HepG2 (cell line): Measurements from ENCODE around the gene FAM229A. TPM values are rescaled to one million over a fixed set of nuclear protein-coding genes. Genes with fewer than 3 reads are reported as not detected.

Experiments
- ATAC-seq: fragments of 200-7000 bp; cut with Tn5 transposase; 3 replicates; pipeline ENCODE4 v1.9.1; 2020; ENCODE audit warnings: mild to moderate bottlenecking, moderate library complexity
- BruUV-seq: library from RNA; stranded (reverse); fragments of 400-500 nt; replicated peaks from 2 replicates; lab custom pipeline; 2021; lab: Mats Ljungman, UMichigan
- CTCF ChIA-PET: fragments of 300-600 bp; formaldehyde crosslinking; extraction: SDS; loops from one replicate; lab custom pipeline; 2021; ENCODE audit warnings: low total read pairs, inconsistent platforms, low intra/inter-chr PET ratio; lab: Yijun Ruan, JAX
- POLR2A ChIA-PET: fragments of 350-600 bp; sonication (Branson Sonifier 250); formaldehyde crosslinking; loops from one replicate; lab custom pipeline; 2020; ENCODE audit warnings: antibody characterized with exemption, inconsistent platforms; lab: Yijun Ruan, JAX
- DNase-seq: peaks from one replicate; pipeline ENCODE4 v3.0.0-alpha.2; 2015; ENCODE audit warnings: low spot score
- FAIRE-seq: peaks from 3 replicates; lab custom pipeline; 2011; peaks lifted over from hg19 to GRCh38; lab: Jason Lieb, UNC
- H2AFZ ChIP-seq: one replicate; pipeline ENCODE4 v1.6.1; 2011; ENCODE audit warnings: low read length, inconsistent platforms
- H3K27ac ChIP-seq: fragments of 300-600 bp; 3 replicates; pipeline ENCODE4 v1.8.0; 2011; ENCODE audit warnings: mixed run types, mild to moderate bottlenecking, mixed read lengths, low read length, inconsistent platforms; ENCODE audit not compliant: insufficient read depth; ENCODE audit errors: extremely low read length
- H3K27me3 ChIP-seq, 2 experiments: fragments of 200-600 bp in 1 of 2; 2 replicates in 1 of 2; 3 replicates in 1 of 2; pipeline versions ENCODE4 v1.6.0 to v1.8.0; 2011; ENCODE audit warnings: low read length in 2 of 2, mild to moderate bottlenecking in 2 of 2, moderate library complexity in 2 of 2, inconsistent platforms in 1 of 2; ENCODE audit not compliant: insufficient read depth in 2 of 2, control insufficient read depth in 1 of 2
- H3K36me3 ChIP-seq, 2 experiments: fragments of 200-600 bp in 1 of 2; replicated peaks in 1 of 2; 2 replicates in 1 of 2; 3 replicates in 1 of 2; pipeline versions ENCODE4 v1.5.1 to v1.8.0; 2011; ENCODE audit warnings: low read length in 2 of 2, inconsistent platforms in 1 of 2; ENCODE audit not compliant: insufficient read depth in 2 of 2, control insufficient read depth in 1 of 2
- H3K4me1 ChIP-seq: 2 replicates; pipeline ENCODE4 v1.5.1; 2012; ENCODE audit warnings: low read length, inconsistent platforms; ENCODE audit not compliant: insufficient read depth
- H3K4me2 ChIP-seq: 2 replicates; pipeline ENCODE4 v1.6.0; 2011; ENCODE audit warnings: low read depth, low read length, inconsistent platforms
- H3K4me3 ChIP-seq, 3 experiments: fragments of 200-600 bp in 1 of 3; sonication (generic), shearing (Covaris generic) in 1 of 3; replicated peaks in 1 of 3; 2 replicates each; pipeline ENCODE4 v1.5.1; 2011 to 2016; ENCODE audit warnings: low read length in 3 of 3, inconsistent platforms in 2 of 3, low read depth in 2 of 3, mild to moderate bottlenecking in 2 of 3, control low read depth in 1 of 3, mixed read lengths in 1 of 3; ENCODE audit not compliant: insufficient read depth in 1 of 3
- H3K79me2 ChIP-seq: one replicate; pipeline ENCODE4 v1.6.1; 2011; ENCODE audit warnings: low read length, inconsistent platforms; ENCODE audit not compliant: insufficient read depth
- H3K9ac ChIP-seq: 2 replicates; pipeline ENCODE4 v1.6.0; 2011; ENCODE audit warnings: mild to moderate bottlenecking, low read depth, low read length, inconsistent platforms; ENCODE audit not compliant: insufficient read depth
- H3K9me3 ChIP-seq: 2 replicates; pipeline ENCODE4 v1.5.1; 2012; ENCODE audit warnings: mild to moderate bottlenecking, low read length
- H4K20me1 ChIP-seq: 2 replicates; pipeline ENCODE4 v1.6.0; 2011; ENCODE audit warnings: inconsistent platforms, mild to moderate bottlenecking, low read length, moderate library complexity; ENCODE audit not compliant: insufficient read depth
- ATF1 ChIP-seq: IDR thresholded peaks from 2 replicates; pipeline ENCODE4 v1.6.1; 2016; ENCODE audit warnings: mild to moderate bottlenecking, control low read depth
- CBFB ChIP-seq: sonication (generic); formaldehyde crosslinking; IDR thresholded peaks from 2 replicates; pipeline ENCODE4 v1.4.0; 2020; ENCODE audit warnings: missing genetic modification reagents
- ETV6 ChIP-seq: sonication (generic); formaldehyde crosslinking; conservative IDR thresholded peaks from 2 replicates; pipeline ENCODE4 v1.4.0; 2020; ENCODE audit warnings: missing genetic modification reagents
- FOXM1 ChIP-seq: sonication (generic); formaldehyde crosslinking; IDR thresholded peaks from 2 replicates; pipeline ENCODE4 v1.5.0; 2020; ENCODE audit warnings: missing genetic modification reagents
- GFI1 ChIP-seq: sonication (generic); formaldehyde crosslinking; IDR thresholded peaks from 2 replicates; pipeline ENCODE4 v1.5.0; 2020; ENCODE audit warnings: missing genetic modification reagents, mild to moderate bottlenecking, borderline replicate concordance
- MEF2D ChIP-seq: sonication (generic); formaldehyde crosslinking; IDR thresholded peaks from 2 replicates; pipeline ENCODE4 v1.5.1; 2020; ENCODE audit warnings: mild to moderate bottlenecking, missing genetic modification reagents
- MXD4 ChIP-seq: IDR thresholded peaks from 2 replicates; pipeline ENCODE4 v1.6.1; 2016; ENCODE audit warnings: mild to moderate bottlenecking, missing biosample characterization, missing genetic modification reagents
- NFYB ChIP-seq: sonication (generic); formaldehyde crosslinking; IDR thresholded peaks from 2 replicates; pipeline ENCODE4 v1.4.0; 2020; ENCODE audit warnings: missing genetic modification reagents
- NKX3-1 ChIP-seq: sonication (generic); formaldehyde crosslinking; IDR thresholded peaks from 2 replicates; pipeline ENCODE4 v1.5.0; 2020; ENCODE audit warnings: missing genetic modification reagents
- REXO4 ChIP-seq: sonication (generic); formaldehyde crosslinking; IDR thresholded peaks from 2 replicates; pipeline ENCODE4 v1.8.0; 2022; ENCODE audit warnings: missing genetic modification reagents, mild to moderate bottlenecking, borderline replicate concordance
- RNF2 ChIP-seq: fragments of 450-650 bp; conservative IDR thresholded peaks from 2 replicates; pipeline ENCODE4 v1.6.1; 2016; ENCODE audit warnings: low read depth
- SRY ChIP-seq: sonication (generic); formaldehyde crosslinking; IDR thresholded peaks from 2 replicates; pipeline ENCODE4 v1.8.0; 2022; ENCODE audit warnings: mild to moderate bottlenecking, missing genetic modification reagents
- STAG1 ChIP-seq: sonication (generic); formaldehyde crosslinking; IDR thresholded peaks from 2 replicates; pipeline ENCODE4 v1.4.0; 2020; ENCODE audit warnings: missing genetic modification reagents
- TARDBP ChIP-seq: sonication (generic); formaldehyde crosslinking; IDR thresholded peaks from 2 replicates; pipeline ENCODE4 v1.8.0; 2022; ENCODE audit warnings: mild to moderate bottlenecking, missing genetic modification reagents
- TBX2 ChIP-seq: sonication (generic); formaldehyde crosslinking; IDR thresholded peaks from 2 replicates; pipeline ENCODE4 v1.5.0; 2020; ENCODE audit warnings: missing genetic modification reagents, mild to moderate bottlenecking, borderline replicate concordance
- ZFP36L2 ChIP-seq: sonication (generic); formaldehyde crosslinking; IDR thresholded peaks from 2 replicates; pipeline ENCODE4 v1.4.0; 2020; ENCODE audit warnings: missing genetic modification reagents
- ZFX ChIP-seq: sonication (generic); formaldehyde crosslinking; IDR thresholded peaks from 2 replicates; pipeline ENCODE4 v1.4.0; 2020; ENCODE audit warnings: mild to moderate bottlenecking, low read depth, missing genetic modification reagents, moderate library complexity
- ZNF121 ChIP-seq: sonication (generic); formaldehyde crosslinking; IDR thresholded peaks from 2 replicates; pipeline ENCODE4 v1.5.0; 2020; ENCODE audit warnings: mild to moderate bottlenecking, missing genetic modification reagents
- ZNF501 ChIP-seq: sonication (generic); formaldehyde crosslinking; IDR thresholded peaks from 2 replicates; pipeline ENCODE4 v1.5.1; 2020; ENCODE audit warnings: mild to moderate bottlenecking, moderate library complexity, missing genetic modification reagents
- ZNF589 ChIP-seq: sonication (generic); formaldehyde crosslinking; conservative IDR thresholded peaks from 2 replicates; pipeline ENCODE4 v1.8.0; 2022; ENCODE audit warnings: mild to moderate bottlenecking, moderate library complexity, missing genetic modification reagents
- ZNF709 ChIP-seq: sonication (generic); formaldehyde crosslinking; IDR thresholded peaks from 2 replicates; pipeline ENCODE4 v1.5.0; 2020; ENCODE audit warnings: mild to moderate bottlenecking, missing genetic modification reagents
- ZUFSP ChIP-seq: sonication (generic); formaldehyde crosslinking; IDR thresholded peaks from 2 replicates; pipeline ENCODE4 v1.9.0; 2021; ENCODE audit warnings: missing genetic modification reagents, mild to moderate bottlenecking, borderline replicate concordance
- whole genome bisulfite sequencing: methylation state at CpG from one replicate; pipeline ENCODE4 v1.1.6; 2017; ENCODE audit warnings: low lambda C conversion rate; 5-methylcytosine and 5-hydroxymethylcytosine counted together
- in situ Hi-C: cut with HindIII; loops from 2 replicates; pipeline ENCODE4 v1.10.0; 2017; ENCODE audit warnings: low pct_unique_long_range_greater_than_20kb; ENCODE audit not compliant: extremely low pct_ligation_motif_present
- intact Hi-C: fragments of 100-400 bp; cut with micrococcal nuclease; formaldehyde crosslinking; loops from one replicate; pipeline ENCODE4 v1.10.0; 2022; ENCODE audit not compliant: unreplicated experiment
- polyA plus RNA-seq, 8 experiments: library from polyadenylated mRNA; depleted of rRNA in 3 of 8; stranded (reverse) in 7 of 8; unstranded in 1 of 8; fragments of >200 nt; fragmentation: Illumina TruSeq in 4 of 8; extraction: Trizol in 4 of 8; gene quantifications; 2 replicates each; pipeline versions ENCODE4 v1.2.1 to v1.2.3, GENCODE V29; 2011 to 2016; ENCODE audit warnings: low read depth in 4 of 8, missing spikeins in 1 of 8, mixed read lengths in 1 of 8; ENCODE audit not compliant: insufficient read depth in 1 of 8
- total RNA-seq, 5 experiments: library from RNA; depleted of rRNA; stranded (reverse); fragments of >200 nt; fragmentation: Illumina TruSeq; extraction: Trizol; gene quantifications; 2 replicates each; pipeline ENCODE4 v1.2.3, GENCODE V29; 2016; ENCODE audit warnings: low read depth in 1 of 5
- TF ChIP-seq, protein P1 (sequence below): sonication (generic); formaldehyde crosslinking; IDR thresholded peaks from 2 replicates; pipeline ENCODE4 v1.4.0; 2020; ENCODE audit warnings: mild to moderate bottlenecking, missing genetic modification reagents
- TF ChIP-seq, protein P2 (sequence below): sonication (generic); formaldehyde crosslinking; IDR thresholded peaks from 2 replicates; pipeline ENCODE4 v1.5.0; 2020; ENCODE audit warnings: missing genetic modification reagents

The FAM229A gene
- total and polyA plus RNA-seq, 2 of the 13 experiments (the other 11 are each of a cell fraction or from before 2014, with no cell fraction given): 3.2 to 17.6 TPM

GRCh38 chr1:32321712-32322291 lies 40.5 kb downstream of the FAM229A start:
- Histone ChIP-seq H3K79me2 (peaks cover 9% of the 10 kb centered on the region), H3K4me2 (peak overlapping the region; percentile 54), H3K27me3 (no peaks in the 10 kb centered on the region), H3K4me3 (peak overlapping the region in 1 of 3 experiments; percentile 20; a peak in 1 of 6 replicates), H2AFZ (no peak overlapping the region), H3K4me1 (peaks cover 49% of the 10 kb centered on the region), H3K9ac (peak overlapping the region; percentile 43; the same call in 1 of the 2 replicates), H3K27ac (peak overlapping the region; percentile 77), H4K20me1 (no peaks in the 10 kb centered on the region), H3K36me3 (peaks cover 12 to 48% of the 10 kb centered on the region in 2 experiments), H3K9me3 (no peaks in the 10 kb centered on the region)
- intact Hi-C loops: no loop called here
- ChIA-PET POLR2A (interaction anchor here (0.6 to 5.2 kb wide), 25 partner anchors 9 to 142 kb away, joined by 3 to 94 read pairs (median 6); partner anchors contain the start of genes BSDC1, HDAC1, IQCC and LCK), CTCF (no interaction called here)
- peak; percentile 86 for DNase-seq
- ATAC-seq: peak; percentile 92
- WGBS: 4% methylated on average over 5 of the region's 5 CpGs
- no TSS peak for BruUV-seq
- in situ Hi-C loops: no loop called here
- FAIRE-seq: peak; percentile 91
- TF ChIP-seq ZFP36L2 (CRISPR knock-in tag): 0 out of 2 replicates have a peak, but pooled peaks have one; percentile 60
- peak; percentile 75 for TF ChIP-seq TBX2
- TF ChIP-seq, protein P1, sequence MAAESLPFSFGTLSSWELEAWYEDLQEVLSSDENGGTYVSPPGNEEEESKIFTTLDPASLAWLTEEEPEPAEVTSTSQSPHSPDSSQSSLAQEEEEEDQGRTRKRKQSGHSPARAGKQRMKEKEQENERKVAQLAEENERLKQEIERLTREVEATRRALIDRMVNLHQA: no peak
- no peak for TF ChIP-seq REXO4
- TF ChIP-seq STAG1 (CRISPR knock-in tag): peak; percentile 20; the same call in 1 of the 2 replicates
- no peak for TF ChIP-seq ZNF589 (CRISPR knock-in tag)
- no peak for TF ChIP-seq ETV6 (CRISPR knock-in tag)
- TF ChIP-seq GFI1 (CRISPR knock-in tag): peak; percentile 76
- TF ChIP-seq ATF1 (CRISPR knock-in tag): peak; percentile 25; the same call in 1 of the 2 replicates
- TF ChIP-seq ZNF121 (CRISPR knock-in tag): no peak
- no peak for TF ChIP-seq SRY (CRISPR knock-in tag)
- peak; percentile 74 for TF ChIP-seq TARDBP (CRISPR knock-in tag)
- TF ChIP-seq, protein P2, sequence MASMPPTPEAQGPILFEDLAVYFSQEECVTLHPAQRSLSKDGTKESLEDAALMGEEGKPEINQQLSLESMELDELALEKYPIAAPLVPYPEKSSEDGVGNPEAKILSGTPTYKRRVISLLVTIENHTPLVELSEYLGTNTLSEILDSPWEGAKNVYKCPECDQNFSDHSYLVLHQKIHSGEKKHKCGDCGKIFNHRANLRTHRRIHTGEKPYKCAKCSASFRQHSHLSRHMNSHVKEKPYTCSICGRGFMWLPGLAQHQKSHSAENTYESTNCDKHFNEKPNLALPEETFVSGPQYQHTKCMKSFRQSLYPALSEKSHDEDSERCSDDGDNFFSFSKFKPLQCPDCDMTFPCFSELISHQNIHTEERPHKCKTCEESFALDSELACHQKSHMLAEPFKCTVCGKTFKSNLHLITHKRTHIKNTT (CRISPR knock-in tag): no peak
- TF ChIP-seq MXD4 (CRISPR knock-in tag): 0 out of 2 replicates have a peak, but pooled peaks have one; percentile 23
- TF ChIP-seq ZNF709 (CRISPR knock-in tag): no peak
- peak; percentile 57 for TF ChIP-seq ZFX (CRISPR knock-in tag)
- no peak for TF ChIP-seq RNF2
- no peak for TF ChIP-seq NKX3-1 (CRISPR knock-in tag)
- no peak for TF ChIP-seq CBFB (CRISPR knock-in tag)
- TF ChIP-seq FOXM1 (CRISPR knock-in tag): no peak
- 0 out of 2 replicates have a peak, but pooled peaks have one; percentile 11 for TF ChIP-seq NFYB
- no peak for TF ChIP-seq ZUFSP (CRISPR knock-in tag)
- peak; percentile 52; the same call in 1 of the 2 replicates for TF ChIP-seq MEF2D
- TF ChIP-seq ZNF501: peak; percentile 71
